Inferior parietal cortex (tissue), 1 donor: ENCODE measurements around the gene SHTN1.

ENCODE experiments used
- DNase-seq: peaks from one replicate; pipeline ENCODE4 v3.0.0-alpha.2; 2016; ENCODE audit errors: extremely low spot score

Gene SHTN1

DNA sequence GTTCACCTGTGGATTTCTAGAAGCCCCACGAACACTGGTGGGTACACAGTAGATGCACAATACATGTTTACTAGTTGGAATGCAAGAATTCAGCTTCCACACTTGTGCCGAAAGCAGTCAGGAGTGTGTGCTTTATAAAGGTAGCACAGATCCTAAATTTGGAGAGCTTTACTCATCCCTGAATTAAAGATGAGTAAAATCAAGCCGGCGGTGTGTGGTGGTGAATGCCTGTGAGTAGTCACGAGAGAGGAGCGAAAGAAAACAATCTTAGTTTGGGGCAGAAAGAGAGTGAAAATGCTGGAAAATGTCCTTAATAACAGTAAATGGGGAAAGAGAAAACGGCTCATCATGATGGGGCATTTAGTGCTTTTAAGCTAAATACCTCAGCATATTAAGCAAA is 169.3 kb downstream of the SHTN1 start:
- DNase-seq, result peak; percentile 5

DNA sequence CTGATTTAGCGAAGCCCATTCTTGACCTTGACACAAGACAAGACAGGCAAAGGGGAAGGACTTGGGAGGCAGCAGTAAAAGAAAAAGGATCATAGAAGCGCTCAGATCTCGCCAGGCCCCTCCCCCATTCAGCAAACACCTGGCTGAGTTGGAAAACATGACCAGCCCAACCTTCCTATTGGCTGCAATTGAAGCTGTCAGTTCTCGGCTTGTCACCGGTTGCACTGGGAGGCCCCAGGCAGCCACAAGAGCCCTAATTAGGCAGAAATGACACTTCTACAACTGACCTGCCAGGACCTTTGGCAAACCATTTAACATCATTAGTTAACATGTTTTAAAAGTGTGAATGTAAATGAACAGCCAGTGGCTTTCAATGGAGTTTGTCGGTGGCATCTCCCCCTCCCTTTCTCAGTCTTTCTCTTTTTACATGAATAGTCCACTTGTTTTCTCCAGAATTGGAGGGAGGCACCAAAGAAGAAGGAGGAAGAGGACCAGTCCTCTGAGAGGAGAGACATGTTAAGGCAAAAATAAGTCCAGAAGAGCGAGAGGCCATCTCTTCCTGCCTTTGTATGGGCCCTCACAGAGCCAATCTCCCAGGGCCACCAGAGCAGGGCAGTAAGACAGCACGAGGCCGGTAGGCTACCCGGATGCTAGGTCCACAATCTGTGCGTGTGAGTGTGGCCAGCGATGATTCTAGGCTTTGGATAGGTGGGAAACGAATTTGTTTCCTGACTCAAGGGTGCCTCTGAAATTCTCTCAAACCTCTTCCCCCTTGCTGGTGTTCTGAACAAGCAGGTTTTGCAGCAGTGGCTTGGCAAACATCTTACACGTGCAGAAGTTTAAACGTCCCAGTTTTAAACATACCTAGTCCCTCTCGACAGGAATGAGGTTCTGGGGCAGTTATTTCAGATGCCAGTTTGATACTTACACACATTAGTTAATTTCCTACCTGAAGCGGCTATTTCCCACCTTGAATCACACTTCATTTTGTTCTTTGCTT is 170.7 kb downstream of the SHTN1 start:
- no peak for DNase-seq

DNA sequence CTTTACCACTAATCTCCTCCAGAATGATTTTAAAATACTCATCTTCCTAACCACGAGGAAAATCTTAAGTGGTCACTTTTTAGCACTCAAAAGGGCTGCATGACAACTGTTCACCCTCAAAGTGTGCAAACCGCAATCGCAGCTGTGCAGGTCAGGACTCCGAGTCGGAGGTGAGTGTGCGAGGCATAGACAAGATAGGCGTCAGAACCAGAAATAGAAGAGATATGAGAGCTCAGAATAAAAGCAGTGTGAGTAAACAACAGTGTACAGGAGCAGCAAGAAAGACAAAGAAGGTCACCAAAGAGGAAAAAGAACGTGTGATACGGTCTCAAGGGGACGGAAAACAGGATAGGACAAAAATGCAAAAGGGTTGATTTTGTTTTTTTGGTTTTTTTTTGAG is 173.2 kb downstream of the SHTN1 start:
- no peak for DNase-seq
